ENCODE results near the gene ZNF33B. TPM values are rescaled to one million over a fixed set of nuclear protein-coding genes. Genes with fewer than 3 reads are reported as not detected.

ZNF33B gene
- total RNA-seq, 1 experiment from 2014 or later: 43.2 TPM

DNA sequence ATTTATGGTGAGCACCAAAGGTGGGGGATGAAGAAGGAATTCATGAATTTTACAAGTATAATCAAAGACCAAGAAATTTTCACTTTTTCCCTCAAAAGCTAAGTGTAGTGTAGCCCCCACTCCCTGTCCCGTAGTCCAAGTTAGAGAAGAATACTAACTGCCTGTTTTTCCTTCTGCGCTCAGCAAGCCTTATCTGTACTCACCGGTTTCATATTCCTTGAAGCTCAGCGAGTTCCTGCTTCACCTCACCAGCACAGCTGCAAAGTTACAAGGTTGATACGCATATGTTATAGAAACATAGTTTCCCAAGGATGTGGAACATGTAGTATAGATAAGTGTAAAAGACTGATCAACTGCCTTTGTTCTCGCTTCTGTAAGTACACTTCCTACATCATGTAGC, 16.0 kb upstream of the ZNF33B start:
- TF ChIP-seq, protein P1, sequence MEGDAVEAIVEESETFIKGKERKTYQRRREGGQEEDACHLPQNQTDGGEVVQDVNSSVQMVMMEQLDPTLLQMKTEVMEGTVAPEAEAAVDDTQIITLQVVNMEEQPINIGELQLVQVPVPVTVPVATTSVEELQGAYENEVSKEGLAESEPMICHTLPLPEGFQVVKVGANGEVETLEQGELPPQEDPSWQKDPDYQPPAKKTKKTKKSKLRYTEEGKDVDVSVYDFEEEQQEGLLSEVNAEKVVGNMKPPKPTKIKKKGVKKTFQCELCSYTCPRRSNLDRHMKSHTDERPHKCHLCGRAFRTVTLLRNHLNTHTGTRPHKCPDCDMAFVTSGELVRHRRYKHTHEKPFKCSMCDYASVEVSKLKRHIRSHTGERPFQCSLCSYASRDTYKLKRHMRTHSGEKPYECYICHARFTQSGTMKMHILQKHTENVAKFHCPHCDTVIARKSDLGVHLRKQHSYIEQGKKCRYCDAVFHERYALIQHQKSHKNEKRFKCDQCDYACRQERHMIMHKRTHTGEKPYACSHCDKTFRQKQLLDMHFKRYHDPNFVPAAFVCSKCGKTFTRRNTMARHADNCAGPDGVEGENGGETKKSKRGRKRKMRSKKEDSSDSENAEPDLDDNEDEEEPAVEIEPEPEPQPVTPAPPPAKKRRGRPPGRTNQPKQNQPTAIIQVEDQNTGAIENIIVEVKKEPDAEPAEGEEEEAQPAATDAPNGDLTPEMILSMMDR (IDR thresholded peaks at IDR 0.05; ENCODE audit: insufficient read depth in 1 of 2, low read depth in 1 of 2, low read length in 1 of 2, severe bottlenecking in 1 of 2, unreplicated experiment in 1 of 2): no peak
- Histone ChIP-seq H3K4me3 (ENCODE audit: low read depth, low read length) (no peak overlapping the region), H3K36me3 (ENCODE audit: control insufficient read depth, insufficient read depth, low read length) (no peaks in the 10 kb centered on the region), H3K9me3 (no peaks in the 10 kb centered on the region), H3K4me1 (peaks cover 39% of the 10 kb centered on the region), H3K27me3 (replicated peaks; ENCODE audit: control insufficient read depth, insufficient read depth, low read length) (no peaks in the 10 kb centered on the region)
- Mint-ChIP-seq H3K27ac (ENCODE audit: unreplicated experiment) (peak overlapping the region; percentile 12), H3K4me3 (ENCODE audit: unreplicated experiment) (no peak overlapping the region), H3K27me3 (ENCODE audit: insufficient read depth, unreplicated experiment) (no peaks in the 10 kb centered on the region), H3K36me3 (ENCODE audit: insufficient read depth, unreplicated experiment) (no peaks in the 10 kb centered on the region), H3K9me3 (ENCODE audit: unreplicated experiment) (no peaks in the 10 kb centered on the region), H3K4me1 (ENCODE audit: low read depth, unreplicated experiment) (peaks cover 41% of the 10 kb centered on the region)
- ChIA-PET POLR2A (interaction anchor here (0.5 kb wide), 1 partner anchor 742 kb away, joined by 5 read pairs; no protein-coding TSS in a partner anchor), CTCF (no interaction called here)
- no peak for DNase-seq
- intact Hi-C loops (cut with micrococcal nuclease; ENCODE audit: unreplicated experiment): no loop called here
- no TSS peak for BruUV-seq (replicated peaks)

DNA sequence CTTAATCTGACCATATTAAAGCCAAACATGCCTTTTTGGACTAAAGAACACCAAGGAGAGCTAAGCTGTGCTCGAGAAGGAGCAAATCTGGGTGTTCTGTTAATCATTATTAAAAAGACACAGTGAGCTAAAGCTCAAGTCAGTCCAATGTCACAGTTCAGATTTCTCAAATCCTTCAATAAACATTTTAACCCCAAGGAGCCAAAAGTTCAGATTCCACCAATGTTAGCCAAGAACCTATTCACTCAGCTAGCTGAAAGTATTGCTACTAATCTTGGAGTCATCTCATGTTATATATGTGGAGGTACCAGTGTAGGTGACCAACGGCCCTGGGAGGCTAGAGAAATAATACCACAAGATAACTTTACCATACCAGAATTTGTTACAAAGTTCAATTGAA, 14.5 kb upstream of the ZNF33B start:
- Mint-ChIP-seq H3K36me3 (ENCODE audit: insufficient read depth, unreplicated experiment) (no peaks in the 10 kb centered on the region), H3K4me1 (ENCODE audit: low read depth, unreplicated experiment) (peaks cover 41% of the 10 kb centered on the region), H3K4me3 (ENCODE audit: unreplicated experiment) (peak overlapping the region; percentile 48), H3K9me3 (ENCODE audit: unreplicated experiment) (peaks cover 3% of the 10 kb centered on the region), H3K27ac (ENCODE audit: unreplicated experiment) (peak overlapping the region; percentile 12), H3K27me3 (ENCODE audit: insufficient read depth, unreplicated experiment) (no peaks in the 10 kb centered on the region)
- no peaks in the 10 kb centered on the region for H3K27me3 ChIP-seq (replicated peaks; ENCODE audit: control insufficient read depth, insufficient read depth, low read length)
- intact Hi-C loops (cut with micrococcal nuclease; ENCODE audit: unreplicated experiment): loop anchor here (1.0 to 2.0 kb wide), 3 partner anchors 8 to 36 kb away; partner anchors contain the start of gene ZNF33B
- TF ChIP-seq, protein P1 (IDR thresholded peaks at IDR 0.05; ENCODE audit: insufficient read depth in 1 of 2, low read depth in 1 of 2, low read length in 1 of 2, severe bottlenecking in 1 of 2, unreplicated experiment in 1 of 2): no peak
- ChIA-PET POLR2A (interaction anchor here (0.8 to 1.0 kb wide), 2 partner anchors 11 to 757 kb away, joined by 3 to 11 read pairs; no protein-coding TSS in a partner anchor), CTCF (interaction anchor here (1.0 kb wide), 1 partner anchor 11 kb away, joined by 9 read pairs; no protein-coding TSS in a partner anchor)
- no peaks in the 10 kb centered on the region for H3K9me3 ChIP-seq
- H3K4me3 ChIP-seq (ENCODE audit: low read depth, low read length): no peak overlapping the region
- peaks cover 39% of the 10 kb centered on the region for H3K4me1 ChIP-seq
- peak in 1 of 2 experiments; percentile 66 for DNase-seq
- H3K36me3 ChIP-seq (ENCODE audit: control insufficient read depth, insufficient read depth, low read length): no peaks in the 10 kb centered on the region
- no TSS peak for BruUV-seq (replicated peaks)

DNA sequence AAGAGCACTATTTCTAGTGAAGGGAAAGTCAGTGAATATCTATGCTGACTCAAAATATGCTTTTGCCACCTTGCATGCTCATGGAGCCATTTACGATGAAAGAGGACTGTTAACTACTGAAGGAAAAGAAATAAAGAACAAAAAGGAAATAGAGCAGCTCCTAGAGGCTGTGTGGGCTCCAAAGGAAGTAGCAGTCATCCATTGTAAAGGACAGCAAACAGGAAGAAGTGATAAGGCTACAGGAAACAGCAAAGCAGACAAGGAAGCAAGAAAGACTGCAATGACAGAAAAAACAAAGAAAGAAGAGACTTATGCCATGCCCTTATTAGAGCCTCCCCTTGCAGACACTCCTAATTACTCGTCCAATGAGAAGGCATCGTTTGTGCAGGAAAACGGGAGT, 12.0 kb upstream of the ZNF33B start:
- H3K36me3 Mint-ChIP-seq (ENCODE audit: insufficient read depth, unreplicated experiment): no peaks in the 10 kb centered on the region
- no peak overlapping the region for H3K4me3 ChIP-seq (ENCODE audit: low read depth, low read length)
- H3K27ac Mint-ChIP-seq (ENCODE audit: unreplicated experiment): peak overlapping the region; percentile 34
- peaks cover 9% of the 10 kb centered on the region for H3K9me3 Mint-ChIP-seq (ENCODE audit: unreplicated experiment)
- H3K4me3 Mint-ChIP-seq (ENCODE audit: unreplicated experiment): no peak overlapping the region
- POLR2A ChIA-PET: no interaction called here
- DNase-seq: no peak
- no peaks in the 10 kb centered on the region for H3K27me3 ChIP-seq (replicated peaks; ENCODE audit: control insufficient read depth, insufficient read depth, low read length)
- H3K36me3 ChIP-seq (ENCODE audit: control insufficient read depth, insufficient read depth, low read length): no peaks in the 10 kb centered on the region
- intact Hi-C loops (cut with micrococcal nuclease; ENCODE audit: unreplicated experiment): no loop called here
- peaks cover 57% of the 10 kb centered on the region for H3K4me1 Mint-ChIP-seq (ENCODE audit: low read depth, unreplicated experiment)
- H3K9me3 ChIP-seq: 0 out of 2 replicates have a peak, but pooled peaks cover 8% of the 10 kb centered on the region
- TF ChIP-seq, protein P1 (IDR thresholded peaks at IDR 0.05; ENCODE audit: insufficient read depth in 1 of 2, low read depth in 1 of 2, low read length in 1 of 2, severe bottlenecking in 1 of 2, unreplicated experiment in 1 of 2): no peak
- CTCF ChIA-PET: interaction anchor here (0.6 kb wide), 1 partner anchor 43 kb away, joined by 5 read pairs; no protein-coding TSS in a partner anchor
- no TSS peak for BruUV-seq (replicated peaks)
- peaks cover 58% of the 10 kb centered on the region for H3K4me1 ChIP-seq
- no peaks in the 10 kb centered on the region for H3K27me3 Mint-ChIP-seq (ENCODE audit: insufficient read depth, unreplicated experiment)
